K562 (cell line): ENCODE results near the gene MIDN. TPM values are rescaled to one million over a fixed set of nuclear protein-coding genes. Genes with fewer than 3 reads are reported as not detected.
A peak's percentile ranks its signal among the peaks of the same experiment; 100 is the strongest.

ENCODE experiments used
- CBX5 ChIP-seq: IDR thresholded peaks from 2 replicates; pipeline ENCODE4 v1.6.1; 2014; ENCODE audit warnings: low read depth, borderline replicate concordance
- CCAR2 ChIP-seq: fragments of 200-400 bp; formaldehyde crosslinking; IDR thresholded peaks from 2 replicates; pipeline ENCODE4 v1.6.1; 2017; ENCODE audit warnings: mild to moderate bottlenecking, low read depth, low read length
- CEBPG ChIP-seq, 3 experiments: fragments of 200-800 bp in 1 of 3; sonication (Bioruptor generic) in 1 of 3; sonication (generic) in 1 of 3; formaldehyde crosslinking in 1 of 3; IDR thresholded peaks in 2 of 3; conservative IDR thresholded peaks in 1 of 3; 2 replicates each; pipeline versions ENCODE4 v1.6.1 to v1.8.0; 2016 to 2022; ENCODE audit warnings: missing compliant biosample characterization in 2 of 3, missing genetic modification characterization in 2 of 3, mild to moderate bottlenecking in 1 of 3, missing genetic modification reagents in 1 of 3
- DMBX1 ChIP-seq: fragments of 250-450 bp; sonication (Bioruptor Pico); IDR thresholded peaks from 2 replicates; pipeline ENCODE4 v1.8.0; 2022; ENCODE audit warnings: inconsistent platforms, mild to moderate bottlenecking, moderate library complexity, borderline replicate concordance
- FIP1L1 ChIP-seq: fragments of 200-400 bp; formaldehyde crosslinking; IDR thresholded peaks from 2 replicates; pipeline ENCODE4 v1.6.1; 2018; ENCODE audit warnings: mild to moderate bottlenecking, low read depth, low read length; ENCODE audit not compliant: poor library complexity, severe bottlenecking
- FOXK2 ChIP-seq, 2 experiments: fragments of 450-650 bp; IDR thresholded peaks in 1 of 2; conservative IDR thresholded peaks in 1 of 2; 2 replicates each; pipeline ENCODE4 v1.6.1; 2016; ENCODE audit warnings: low read depth in 2 of 2, mild to moderate bottlenecking in 1 of 2
- KAT2B ChIP-seq: IDR thresholded peaks from one replicate; pipeline ENCODE4 v1.6.1; 2012; ENCODE audit warnings: low read depth, mild to moderate bottlenecking, control low read depth, inconsistent platforms, low read length, moderate library complexity
- LEF1 ChIP-seq: fragments of 450-650 bp; IDR thresholded peaks from 2 replicates; pipeline ENCODE4 v1.6.1; 2016; ENCODE audit warnings: mild to moderate bottlenecking
- MAZ ChIP-seq, 2 experiments: fragments of 450-650 bp in 1 of 2; sonication (generic) in 1 of 2; formaldehyde crosslinking; IDR thresholded peaks in 1 of 2; conservative IDR thresholded peaks in 1 of 2; 2 replicates each; pipeline versions ENCODE4 v1.4.0 to v1.5.0; 2020; ENCODE audit warnings: mild to moderate bottlenecking in 1 of 2, missing genetic modification reagents in 1 of 2
- ZKSCAN3 ChIP-seq: fragments of 250-450 bp; sonication (Bioruptor Pico); IDR thresholded peaks from 2 replicates; pipeline ENCODE4 v1.4.0; 2020
- ZNF561 ChIP-seq: fragments of 450-650 bp; formaldehyde crosslinking; conservative IDR thresholded peaks from 2 replicates; pipeline ENCODE4 v1.4.0; 2020; ENCODE audit warnings: mild to moderate bottlenecking, moderate library complexity
- polyA plus RNA-seq, 8 experiments: library from polyadenylated mRNA; depleted of rRNA in 4 of 8; stranded (reverse) in 5 of 8; unstranded in 3 of 8; fragments of >200 nt; fragmentation: Nextera tagmentation in 2 of 8; fragmentation: Illumina TruSeq in 1 of 8; extraction: Ambion mirVana in 2 of 8; extraction: Trizol in 1 of 8; gene quantifications; 2 replicates each; pipeline versions ENCODE4 v1.2.1 to v1.2.3, GENCODE V29; 2011 to 2014; ENCODE audit warnings: inconsistent platforms in 1 of 8, missing spikeins in 1 of 8
- total RNA-seq, 7 experiments: library from RNA; depleted of rRNA in 6 of 7; stranded (reverse); fragments of >200 nt in 6 of 7; fragmentation: Illumina TruSeq in 2 of 7; extraction: Trizol in 2 of 7; gene quantifications; 2 replicates each; pipeline versions ENCODE4 v1.2.1 to v1.2.3, GENCODE V29; 2011 to 2021; ENCODE audit warnings: low replicate concordance in 1 of 7
- TF ChIP-seq, protein P1 (sequence below): fragments of 250-450 bp; sonication (Bioruptor Pico); IDR thresholded peaks from 2 replicates; pipeline ENCODE4 v1.5.0; 2021; ENCODE audit warnings: mild to moderate bottlenecking, borderline replicate concordance
- TF ChIP-seq, protein P2 (sequence below): fragments of 250-450 bp; sonication (Bioruptor Pico); IDR thresholded peaks from 2 replicates; pipeline ENCODE4 v1.5.0; 2020; ENCODE audit warnings: mild to moderate bottlenecking
- TF ChIP-seq, protein P3 (sequence below): sonication (generic); formaldehyde crosslinking; IDR thresholded peaks from 2 replicates; pipeline ENCODE4 v1.8.0; 2022; ENCODE audit warnings: missing genetic modification reagents, mild to moderate bottlenecking, borderline replicate concordance
- TF ChIP-seq, protein P4 (sequence below): fragments of 450-650 bp; formaldehyde crosslinking; IDR thresholded peaks from 2 replicates; pipeline ENCODE4 v1.4.0; 2022; ENCODE audit warnings: missing genetic modification characterization
- TF ChIP-seq, protein P5 (sequence below): fragments of 250-450 bp; sonication (Bioruptor Pico); IDR thresholded peaks from 2 replicates; pipeline ENCODE4 v1.6.1; 2021; ENCODE audit warnings: mild to moderate bottlenecking

The MIDN gene
- total and polyA plus RNA-seq, 9 of the 15 experiments (the other 6 are each of a cell fraction or from before 2014, with no cell fraction given): 0.17 to 120 (median 10.1) TPM

DNA sequence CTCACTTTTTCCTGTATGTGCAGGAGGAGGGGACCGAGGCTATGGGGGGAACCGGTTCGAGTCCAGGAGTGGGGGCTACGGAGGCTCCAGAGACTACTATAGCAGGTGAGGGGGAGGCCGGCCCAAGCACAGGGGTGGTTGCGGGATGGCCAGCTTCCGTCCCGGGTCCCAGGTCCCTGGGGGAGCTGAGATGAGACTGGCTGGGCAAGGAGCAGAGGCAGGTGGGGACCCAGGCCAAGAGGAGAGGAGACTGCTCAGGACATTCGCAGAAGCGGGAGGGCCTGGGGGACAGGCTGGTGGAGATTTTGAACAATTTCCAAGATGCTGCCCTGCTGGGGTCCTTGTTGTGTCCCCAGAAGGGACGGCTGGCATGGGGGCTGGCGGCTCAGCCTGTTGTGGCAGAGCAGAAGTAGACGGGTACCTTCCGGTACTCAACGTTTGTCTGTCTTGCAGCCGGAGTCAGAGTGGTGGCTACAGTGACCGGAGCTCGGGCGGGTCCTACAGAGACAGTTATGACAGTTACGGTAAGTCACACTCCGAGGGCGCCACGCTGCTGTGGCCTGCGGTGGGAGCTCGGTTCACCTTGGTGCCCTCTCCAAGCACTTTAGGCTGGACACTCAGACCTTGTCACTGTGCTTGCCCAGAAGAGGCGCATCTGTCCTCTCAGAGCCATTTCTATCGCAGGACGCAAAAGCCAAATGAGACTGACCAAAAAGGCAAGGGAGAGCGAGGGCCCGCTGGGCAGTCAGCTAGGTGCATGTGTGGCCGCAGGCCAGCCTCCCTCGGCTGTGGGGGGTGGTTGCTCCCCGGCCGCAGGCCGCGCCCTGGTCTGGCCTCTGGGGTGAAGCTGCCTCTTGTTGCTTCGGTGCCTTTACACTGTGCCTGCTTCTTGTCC, 23.4 kb downstream of the MIDN start (continued):
- TF ChIP-seq MAZ (CRISPR knock-in tag; conservative IDR thresholded peaks at IDR 0.05 in 1 of 2, IDR thresholded peaks at IDR 0.05 in 1 of 2) (0 out of 4 replicates have a peak, but pooled peaks of 1 of the 2 experiments have one; percentile 9), FIP1L1 (peak; percentile 31), ZNF561 (no peak), CCAR2 (no peak), CEBPG (CRISPR knock-in tag; IDR thresholded peaks at IDR 0.05) (0 out of 2 replicates have a peak, but pooled peaks have one; percentile 34), CEBPG (tag; conservative IDR thresholded peaks at IDR 0.05 in 1 of 2, IDR thresholded peaks at IDR 0.05 in 1 of 2) (no peak), ZKSCAN3 (CRISPR knock-in tag) (no peak), KAT2B (no peak), CBX5 (no peak), LEF1 (no peak; the same call in 1 of the 2 replicates), FOXK2 (conservative IDR thresholded peaks at IDR 0.05 in 1 of 2, IDR thresholded peaks at IDR 0.05 in 1 of 2; ENCODE audit: low read depth in 2 of 2) (no peak; a peak in 1 of 4 replicates), DMBX1 (CRISPR knock-in tag) (peak; percentile 52; the same call in 1 of the 2 replicates)
- TF ChIP-seq, protein P1, sequence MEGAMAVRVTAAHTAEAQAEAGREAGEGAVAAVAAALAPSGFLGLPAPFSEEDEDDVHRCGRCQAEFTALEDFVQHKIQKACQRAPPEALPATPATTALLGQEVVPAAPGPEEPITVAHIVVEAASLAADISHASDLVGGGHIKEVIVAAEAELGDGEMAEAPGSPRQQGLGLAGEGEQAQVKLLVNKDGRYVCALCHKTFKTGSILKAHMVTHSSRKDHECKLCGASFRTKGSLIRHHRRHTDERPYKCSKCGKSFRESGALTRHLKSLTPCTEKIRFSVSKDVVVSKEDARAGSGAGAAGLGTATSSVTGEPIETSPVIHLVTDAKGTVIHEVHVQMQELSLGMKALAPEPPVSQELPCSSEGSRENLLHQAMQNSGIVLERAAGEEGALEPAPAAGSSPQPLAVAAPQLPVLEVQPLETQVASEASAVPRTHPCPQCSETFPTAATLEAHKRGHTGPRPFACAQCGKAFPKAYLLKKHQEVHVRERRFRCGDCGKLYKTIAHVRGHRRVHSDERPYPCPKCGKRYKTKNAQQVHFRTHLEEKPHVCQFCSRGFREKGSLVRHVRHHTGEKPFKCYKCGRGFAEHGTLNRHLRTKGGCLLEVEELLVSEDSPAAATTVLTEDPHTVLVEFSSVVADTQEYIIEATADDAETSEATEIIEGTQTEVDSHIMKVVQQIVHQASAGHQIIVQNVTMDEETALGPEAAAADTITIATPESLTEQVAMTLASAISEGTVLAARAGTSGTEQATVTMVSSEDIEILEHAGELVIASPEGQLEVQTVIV (CRISPR knock-in tag): peak; percentile 83; the same call in 1 of the 2 replicates
- TF ChIP-seq, protein P2, sequence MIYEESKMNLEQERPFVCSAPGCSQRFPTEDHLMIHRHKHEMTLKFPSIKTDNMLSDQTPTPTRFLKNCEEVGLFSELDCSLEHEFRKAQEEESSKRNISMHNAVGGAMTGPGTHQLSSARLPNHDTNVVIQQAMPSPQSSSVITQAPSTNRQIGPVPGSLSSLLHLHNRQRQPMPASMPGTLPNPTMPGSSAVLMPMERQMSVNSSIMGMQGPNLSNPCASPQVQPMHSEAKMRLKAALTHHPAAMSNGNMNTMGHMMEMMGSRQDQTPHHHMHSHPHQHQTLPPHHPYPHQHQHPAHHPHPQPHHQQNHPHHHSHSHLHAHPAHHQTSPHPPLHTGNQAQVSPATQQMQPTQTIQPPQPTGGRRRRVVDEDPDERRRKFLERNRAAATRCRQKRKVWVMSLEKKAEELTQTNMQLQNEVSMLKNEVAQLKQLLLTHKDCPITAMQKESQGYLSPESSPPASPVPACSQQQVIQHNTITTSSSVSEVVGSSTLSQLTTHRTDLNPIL: no peak
- TF ChIP-seq, protein P3, sequence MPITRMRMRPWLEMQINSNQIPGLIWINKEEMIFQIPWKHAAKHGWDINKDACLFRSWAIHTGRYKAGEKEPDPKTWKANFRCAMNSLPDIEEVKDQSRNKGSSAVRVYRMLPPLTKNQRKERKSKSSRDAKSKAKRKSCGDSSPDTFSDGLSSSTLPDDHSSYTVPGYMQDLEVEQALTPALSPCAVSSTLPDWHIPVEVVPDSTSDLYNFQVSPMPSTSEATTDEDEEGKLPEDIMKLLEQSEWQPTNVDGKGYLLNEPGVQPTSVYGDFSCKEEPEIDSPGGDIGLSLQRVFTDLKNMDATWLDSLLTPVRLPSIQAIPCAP (CRISPR knock-in tag): no peak
- TF ChIP-seq, protein P4, sequence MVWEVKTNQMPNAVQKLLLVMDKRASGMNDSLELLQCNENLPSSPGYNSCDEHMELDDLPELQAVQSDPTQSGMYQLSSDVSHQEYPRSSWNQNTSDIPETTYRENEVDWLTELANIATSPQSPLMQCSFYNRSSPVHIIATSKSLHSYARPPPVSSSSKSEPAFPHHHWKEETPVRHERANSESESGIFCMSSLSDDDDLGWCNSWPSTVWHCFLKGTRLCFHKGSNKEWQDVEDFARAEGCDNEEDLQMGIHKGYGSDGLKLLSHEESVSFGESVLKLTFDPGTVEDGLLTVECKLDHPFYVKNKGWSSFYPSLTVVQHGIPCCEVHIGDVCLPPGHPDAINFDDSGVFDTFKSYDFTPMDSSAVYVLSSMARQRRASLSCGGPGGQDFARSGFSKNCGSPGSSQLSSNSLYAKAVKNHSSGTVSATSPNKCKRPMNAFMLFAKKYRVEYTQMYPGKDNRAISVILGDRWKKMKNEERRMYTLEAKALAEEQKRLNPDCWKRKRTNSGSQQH (CRISPR knock-in tag): no peak
- TF ChIP-seq, protein P5, sequence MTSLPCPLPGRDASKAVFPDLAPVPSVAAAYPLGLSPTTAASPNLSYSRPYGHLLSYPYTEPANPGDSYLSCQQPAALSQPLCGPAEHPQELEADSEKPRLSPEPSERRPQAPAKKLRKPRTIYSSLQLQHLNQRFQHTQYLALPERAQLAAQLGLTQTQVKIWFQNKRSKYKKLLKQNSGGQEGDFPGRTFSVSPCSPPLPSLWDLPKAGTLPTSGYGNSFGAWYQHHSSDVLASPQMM (CRISPR knock-in tag): no peak
